PC-3 (cell line): ENCODE data around the gene ZFYVE19. TPM values are rescaled to one million over a fixed set of nuclear protein-coding genes. Genes with fewer than 3 reads are reported as not detected.

Experiments used
- ATAC-seq: fragments of 200-7000 bp; cut with Tn5 transposase; 2 replicates; pipeline ENCODE4 v1.9.1; 2020; ENCODE audit warnings: mild to moderate bottlenecking, moderate library complexity
- BruUV-seq: library from RNA; stranded (reverse); fragments of 400-500 nt; replicated peaks from 2 replicates; lab custom pipeline; 2021; lab: Mats Ljungman, UMichigan
- CTCF ChIA-PET: fragments of 300-600 bp; sonication (Branson Sonifier 250); formaldehyde crosslinking; loops from one replicate; lab custom pipeline; 2022; ENCODE audit warnings: antibody characterized with exemption; lab: Charles Lee
- POLR2A ChIA-PET: fragments of 300-600 bp; sonication (Branson Sonifier 250); formaldehyde crosslinking; loops from one replicate; lab custom pipeline; 2022; ENCODE audit warnings: antibody characterized with exemption; ENCODE audit not compliant: unreplicated experiment; lab: Charles Lee
- DNase-seq: peaks from one replicate; pipeline ENCODE4 v3.0.0-alpha.2; 2015
- H2AFZ ChIP-seq: fragments of 300-600 bp; sonication (generic); 2 replicates; pipeline ENCODE4 v1.6.0; 2016; ENCODE audit warnings: antibody characterized with exemption, low read length
- H3F3A ChIP-seq: fragments of 300-600 bp; sonication (generic); one replicate; pipeline ENCODE4 v1.6.0; 2017; ENCODE audit warnings: antibody characterized with exemption, low read length, control low read depth, mild to moderate bottlenecking; ENCODE audit not compliant: unreplicated experiment
- H3K27ac ChIP-seq: fragments of 300-600 bp; sonication (generic); 2 replicates; pipeline ENCODE4 v1.5.1; 2016; ENCODE audit warnings: mild to moderate bottlenecking, low read length
- H3K27me3 ChIP-seq: fragments of 300-600 bp; sonication (generic); 2 replicates; pipeline ENCODE4 v1.6.1; 2016; ENCODE audit warnings: low read length, mixed read lengths
- H3K36me3 ChIP-seq: fragments of 300-600 bp; sonication (generic); 2 replicates; pipeline ENCODE4 v1.6.1; 2016; ENCODE audit warnings: low read depth, mixed run types, low read length, mixed read lengths
- H3K4me1 ChIP-seq: fragments of 300-600 bp; sonication (generic); 2 replicates; pipeline ENCODE4 v1.5.1; 2016; ENCODE audit warnings: low read length; ENCODE audit not compliant: insufficient read depth
- H3K4me2 ChIP-seq: fragments of 300-600 bp; sonication (generic); 2 replicates; pipeline ENCODE4 v1.6.0; 2016; ENCODE audit warnings: low read length
- H3K4me3 ChIP-seq: fragments of 300-600 bp; sonication (generic); 2 replicates; pipeline ENCODE4 v1.5.1; 2016; ENCODE audit warnings: mild to moderate bottlenecking, low read length, mixed read lengths
- H3K79me2 ChIP-seq: fragments of 300-600 bp; sonication (generic); 2 replicates; pipeline ENCODE4 v1.6.1; 2017; ENCODE audit warnings: low read length, mixed read lengths
- H3K9ac ChIP-seq: fragments of 300-600 bp; sonication (generic); 2 replicates; pipeline ENCODE4 v1.6.0; 2016; ENCODE audit warnings: mild to moderate bottlenecking, low read length
- H3K9me2 ChIP-seq: fragments of 300-600 bp; sonication (generic); replicated peaks from 2 replicates; pipeline ENCODE4 v1.6.1; 2016; ENCODE audit warnings: mixed run types, low read length, mixed read lengths
- H3K9me3 ChIP-seq: fragments of 300-600 bp; sonication (generic); 2 replicates; pipeline ENCODE4 v1.6.1; 2016; ENCODE audit warnings: low read length, mixed read lengths
- H4K20me1 ChIP-seq: fragments of 300-600 bp; sonication (generic); 2 replicates; pipeline ENCODE4 v1.6.1; 2016; ENCODE audit warnings: low read length, mixed read lengths
- CTCF ChIP-seq: fragments of 300-600 bp; sonication (generic); conservative IDR thresholded peaks from 2 replicates; pipeline ENCODE4 v1.5.1; 2017; ENCODE audit warnings: antibody characterized with exemption, low read depth, mild to moderate bottlenecking, low read length
- EZH2 ChIP-seq: fragments of 300-600 bp; sonication (generic); IDR thresholded peaks from one replicate; pipeline ENCODE4 v1.6.1; 2017; ENCODE audit warnings: antibody characterized with exemption, mild to moderate bottlenecking, low read length; ENCODE audit not compliant: unreplicated experiment
- EZH2phosphoT487 ChIP-seq: fragments of 300-600 bp; sonication (generic); IDR thresholded peaks from 2 replicates; pipeline ENCODE4 v1.6.1; 2018; ENCODE audit warnings: mild to moderate bottlenecking, antibody characterized with exemption, low read length, borderline replicate concordance
- intact Hi-C: fragments of 100-400 bp; cut with micrococcal nuclease; formaldehyde crosslinking; loops from 2 replicates; pipeline ENCODE4 v1.9.0; 2023
- total RNA-seq: library from RNA; depleted of rRNA; stranded (reverse); fragments of >200 nt; gene quantifications from 2 replicates; pipeline ENCODE4 v1.2.3, GENCODE V29; 2014

Gene ZFYVE19
- total RNA-seq, 1 experiment from 2014 or later = 32.3 TPM

DNA sequence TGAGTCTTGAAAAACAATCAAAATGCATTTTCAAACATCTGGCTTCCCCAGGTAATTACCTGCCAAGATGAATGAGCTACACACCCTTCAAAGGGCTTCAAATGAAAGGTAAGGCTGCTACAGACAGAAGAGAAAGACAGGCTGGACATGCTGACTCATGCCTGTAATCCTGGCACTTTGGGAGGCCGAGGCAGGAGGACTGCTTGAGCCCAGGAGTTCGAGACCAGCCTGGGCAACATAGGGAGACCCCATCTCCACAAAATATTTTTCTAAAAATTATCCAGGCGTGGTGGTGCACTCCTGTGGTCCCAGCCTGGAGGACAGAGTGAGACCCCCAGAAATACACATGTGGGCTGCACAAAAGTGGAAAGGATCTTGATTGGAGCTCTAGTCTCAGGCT lies 14.5 kb upstream of the ZFYVE19 start:
- Histone ChIP-seq H3K27ac (peak overlapping the region; percentile 88), H4K20me1 (no peaks in the 10 kb centered on the region), H3K27me3 (no peaks in the 10 kb centered on the region), H3K4me2 (no peak overlapping the region), H3K9me2 (no peaks in the 10 kb centered on the region), H3K4me1 (peaks cover 46% of the 10 kb centered on the region), H3K36me3 (no peaks in the 10 kb centered on the region), H3K9me3 (no peaks in the 10 kb centered on the region), H3K9ac (no peak overlapping the region), H2AFZ (no peak overlapping the region), H3K79me2 (peaks cover 41% of the 10 kb centered on the region), H3F3A (peaks cover 5% of the 10 kb centered on the region), H3K4me3 (no peak overlapping the region)
- no peak for ATAC-seq
- DNase-seq = no peak
- no TSS peak for BruUV-seq
- intact Hi-C loops = no loop called here
- no peak for TF ChIP-seq CTCF
- CTCF ChIA-PET = interaction anchor here (1.1 kb wide), 1 partner anchor 66 kb away, joined by 3 read pairs; no protein-coding TSS in a partner anchor
- POLR2A ChIA-PET = interaction anchor here (0.5 kb wide), 1 partner anchor 101 kb away, joined by 3 read pairs; no protein-coding TSS in a partner anchor

- Histone ChIP-seq H2AFZ (peak overlapping the region; percentile 28; the same call in 1 of the 2 replicates), H3K9me2 (no peaks in the 10 kb centered on the region), H3K27me3 (no peaks in the 10 kb centered on the region), H3K79me2 (peaks cover 48% of the 10 kb centered on the region), H3K27ac (peak overlapping the region; percentile 88), H3K36me3 (no peaks in the 10 kb centered on the region), H3K9me3 (no peaks in the 10 kb centered on the region), H3F3A (no peaks in the 10 kb centered on the region), H3K4me1 (peaks cover 36% of the 10 kb centered on the region), H3K9ac (peak overlapping the region; percentile 24), H4K20me1 (no peaks in the 10 kb centered on the region), H3K4me3 (peak overlapping the region; percentile 22; the same call in 1 of the 2 replicates), H3K4me2 (peak overlapping the region; percentile 75)
- no peak for TF ChIP-seq EZH2phosphoT487
- TF ChIP-seq EZH2 = no peak
- TF ChIP-seq CTCF = no peak
- ATAC-seq = peak; percentile 89
- ChIA-PET CTCF (interaction anchor here (0.5 to 1.0 kb wide), 2 partner anchors 80 to 190 kb away, joined by 3 to 4 read pairs; partner anchors contain the start of gene RHOV), POLR2A (no interaction called here)
- intact Hi-C loops = no loop called here
- DNase-seq = peak; percentile 98
- BruUV-seq = no TSS peak
These were observed 13.5 kb upstream of the ZFYVE19 start for GRCh38 chr15:40793216-40793989.

GRCh38 chr15:40796041-40796440 lies 10.8 kb upstream of the ZFYVE19 start:
- intact Hi-C loops = no loop called here
- ATAC-seq (peak; percentile 42), DNase-seq (no peak)
- H3K4me1 ChIP-seq = peaks cover 23% of the 10 kb centered on the region
- H3F3A ChIP-seq = no peaks in the 10 kb centered on the region
- no peak overlapping the region for H3K4me2 ChIP-seq
- no peaks in the 10 kb centered on the region for H3K9me3 ChIP-seq
- H3K27ac ChIP-seq = 0 out of 2 replicates have a peak overlapping the region, but pooled peaks have one; percentile 2
- H4K20me1 ChIP-seq = no peaks in the 10 kb centered on the region
- TF ChIP-seq EZH2phosphoT487 (no peak), EZH2 (no peak), CTCF (no peak)
- CTCF ChIA-PET = interaction anchor here (0.5 kb wide), 1 partner anchor 145 kb away, joined by 3 read pairs; no protein-coding TSS in a partner anchor
- BruUV-seq = no TSS peak
- no peak overlapping the region for H3K4me3 ChIP-seq
- no peaks in the 10 kb centered on the region for H3K9me2 ChIP-seq
- no peak overlapping the region for H3K9ac ChIP-seq
- no peak overlapping the region for H2AFZ ChIP-seq
- H3K27me3 ChIP-seq = no peaks in the 10 kb centered on the region
- peaks cover 38% of the 10 kb centered on the region for H3K79me2 ChIP-seq
- 0 out of 2 replicates have a peak, but pooled peaks cover 2% of the 10 kb centered on the region for H3K36me3 ChIP-seq
- POLR2A ChIA-PET = interaction anchor here (0.7 kb wide), 1 partner anchor 29 kb away, joined by 3 read pairs; no protein-coding TSS in a partner anchor
